Caco-2 (cell line): ENCODE results near the gene LGALS7B. TPM values are rescaled to one million over a fixed set of nuclear protein-coding genes. Genes with fewer than 3 reads are reported as not detected.
"Not testable (repeated sequence)": the region's sequence is repeated elsewhere in the genome, so short reads cannot be mapped to it uniquely, and the experiment has no call there.

Experiments used
- BruUV-seq: library from RNA; stranded (reverse); fragments of 400-500 nt; replicated peaks from 2 replicates; lab custom pipeline; 2021; lab: Mats Ljungman, UMichigan
- CTCF ChIA-PET: fragments of 300-600 bp; sonication (Branson Sonifier 250); formaldehyde crosslinking; loops from one replicate; lab custom pipeline; 2022; ENCODE audit warnings: antibody characterized with exemption; lab: Charles Lee
- POLR2A ChIA-PET: fragments of 300-600 bp; sonication (Branson Sonifier 250); formaldehyde crosslinking; loops from one replicate; lab custom pipeline; 2022; ENCODE audit warnings: antibody characterized with exemption; lab: Charles Lee
- DNase-seq, 2 experiments: peaks; one replicate each; pipeline versions ENCODE4 v3.0.0 to v3.0.0-alpha.2; 2020 to 2022
- H3K27me3 ChIP-seq: replicated peaks from 2 replicates; pipeline ENCODE4 v1.6.0; 2011; ENCODE audit warnings: low read length; ENCODE audit not compliant: control insufficient read depth, insufficient read depth
- H3K36me3 ChIP-seq: 2 replicates; pipeline ENCODE4 v1.5.1; 2011; ENCODE audit warnings: low read length; ENCODE audit not compliant: control insufficient read depth, insufficient read depth
- H3K4me1 ChIP-seq: fragments of 250-450 bp; sonication (Bioruptor Pico); 2 replicates; pipeline ENCODE4 v1.5.1; 2020; ENCODE audit warnings: mild to moderate bottlenecking
- H3K4me3 ChIP-seq: 2 replicates; pipeline ENCODE4 v1.5.1; 2011; ENCODE audit warnings: low read depth, mild to moderate bottlenecking, control low read depth, low read length
- H3K9me3 ChIP-seq: fragments of 250-450 bp; sonication (Bioruptor Pico); 2 replicates; pipeline ENCODE4 v1.5.1; 2020; ENCODE audit warnings: mild to moderate bottlenecking, moderate library complexity
- H3K27ac Mint-ChIP-seq: one replicate; pipeline ENCODE4 v1.8.0; 2022; ENCODE audit warnings: mixed read lengths; ENCODE audit not compliant: unreplicated experiment
- H3K27me3 Mint-ChIP-seq: one replicate; pipeline ENCODE4 v1.8.0; 2022; ENCODE audit warnings: mixed read lengths; ENCODE audit not compliant: insufficient read depth, unreplicated experiment
- H3K36me3 Mint-ChIP-seq: one replicate; pipeline ENCODE4 v1.8.0; 2022; ENCODE audit warnings: mild to moderate bottlenecking, mixed read lengths; ENCODE audit not compliant: insufficient read depth, unreplicated experiment
- H3K4me1 Mint-ChIP-seq: one replicate; pipeline ENCODE4 v1.8.0; 2022; ENCODE audit warnings: low read depth, mixed read lengths; ENCODE audit not compliant: unreplicated experiment
- H3K4me3 Mint-ChIP-seq: one replicate; pipeline ENCODE4 v1.8.0; 2022; ENCODE audit warnings: mild to moderate bottlenecking, moderate library complexity, mixed read lengths; ENCODE audit not compliant: unreplicated experiment
- H3K9me3 Mint-ChIP-seq: one replicate; pipeline ENCODE4 v1.8.0; 2022; ENCODE audit warnings: mixed read lengths; ENCODE audit not compliant: unreplicated experiment
- CTCF ChIP-seq, 2 experiments: fragments of 200-600 bp in 1 of 2; IDR thresholded peaks; 1 replicate in 1 of 2; 2 replicates in 1 of 2; pipeline versions ENCODE4 v1.5.1 to v1.8.0; 2011 to 2022; ENCODE audit warnings: antibody characterized with exemption in 1 of 2, control low read depth in 1 of 2, inconsistent platforms in 1 of 2, low read depth in 1 of 2, low read length in 1 of 2, mild to moderate bottlenecking in 1 of 2, moderate library complexity in 1 of 2; ENCODE audit not compliant: insufficient read depth in 1 of 2, severe bottlenecking in 1 of 2, unreplicated experiment in 1 of 2
- intact Hi-C: fragments of 100-400 bp; cut with micrococcal nuclease; formaldehyde crosslinking; loops from one replicate; pipeline ENCODE4 v1.10.0; 2022; ENCODE audit not compliant: unreplicated experiment
- total RNA-seq: library from RNA; stranded (reverse); gene quantifications from 2 replicates; pipeline ENCODE4 v1.2.3, GENCODE V29; 2022

Gene LGALS7B
- total RNA-seq, 1 experiment from 2014 or later = not detected

GRCh38 chr19:38778733-38779132, 10.3 kb upstream of the LGALS7B start:
- no peaks in the 10 kb centered on the region for H3K27me3 ChIP-seq
- no peak overlapping the region for H3K4me3 Mint-ChIP-seq
- TF ChIP-seq CTCF (IDR thresholded peaks at IDR 0.05; ENCODE audit: insufficient read depth in 1 of 2, low read depth in 1 of 2, low read length in 1 of 2, severe bottlenecking in 1 of 2, unreplicated experiment in 1 of 2) = no peak
- H3K4me3 ChIP-seq = no peak overlapping the region
- H3K36me3 ChIP-seq = no peaks in the 10 kb centered on the region
- no peaks in the 10 kb centered on the region for H3K36me3 Mint-ChIP-seq
- H3K9me3 Mint-ChIP-seq = no peaks in the 10 kb centered on the region
- POLR2A ChIA-PET = no interaction called here
- H3K27me3 Mint-ChIP-seq = no peaks in the 10 kb centered on the region
- H3K27ac Mint-ChIP-seq = no peak overlapping the region
- H3K4me1 Mint-ChIP-seq = no peaks in the 10 kb centered on the region
- BruUV-seq = no TSS peak
- DNase-seq = no peak
- intact Hi-C loops = no loop called here
- CTCF ChIA-PET = no interaction called here
- H3K4me1 ChIP-seq = peaks cover under 1% of the 10 kb centered on the region
- H3K9me3 ChIP-seq = no peaks in the 10 kb centered on the region

- Mint-ChIP-seq H3K9me3 (no peaks in the 10 kb centered on the region), H3K4me1 (no peaks in the 10 kb centered on the region), H3K4me3 (no peak overlapping the region), H3K27ac (no peak overlapping the region), H3K36me3 (no peaks in the 10 kb centered on the region), H3K27me3 (no peaks in the 10 kb centered on the region)
- TF ChIP-seq CTCF (IDR thresholded peaks at IDR 0.05; ENCODE audit: insufficient read depth in 1 of 2, low read depth in 1 of 2, low read length in 1 of 2, severe bottlenecking in 1 of 2, unreplicated experiment in 1 of 2) = no peak
- no peak for DNase-seq
- BruUV-seq = no TSS peak
- H3K4me3 ChIP-seq = no peak overlapping the region
- intact Hi-C loops = no loop called here
- no peaks in the 10 kb centered on the region for H3K27me3 ChIP-seq
- peaks cover 14% of the 10 kb centered on the region for H3K4me1 ChIP-seq
- ChIA-PET POLR2A (no interaction called here), CTCF (no interaction called here)
- no peaks in the 10 kb centered on the region for H3K9me3 ChIP-seq
- H3K36me3 ChIP-seq = no peaks in the 10 kb centered on the region
Measured at GRCh38 chr19:38780443-38780842, 8.6 kb upstream of the LGALS7B start.

GRCh38 chr19:38781058-38781457, 7.9 kb upstream of the LGALS7B start:
- CTCF ChIA-PET = no interaction called here

GRCh38 chr19:38782212-38782611, 6.8 kb upstream of the LGALS7B start:
- H3K27me3 Mint-ChIP-seq, BruUV-seq, H3K9me3 Mint-ChIP-seq, DNase-seq, H3K27me3 ChIP-seq, H3K4me1 Mint-ChIP-seq, POLR2A ChIA-PET, H3K27ac Mint-ChIP-seq, H3K9me3 ChIP-seq, intact Hi-C loops, H3K4me3 ChIP-seq, CTCF ChIA-PET, H3K4me3 Mint-ChIP-seq, H3K36me3 ChIP-seq, H3K36me3 Mint-ChIP-seq: not testable (repeated sequence)
- H3K4me1 ChIP-seq = peaks cover 14% of the 10 kb centered on the region

More at GRCh38 chr19:38781058-38781457, 7.9 kb upstream of the LGALS7B start:
- H3K27me3 Mint-ChIP-seq = no peaks in the 10 kb centered on the region
- no TSS peak for BruUV-seq
- H3K36me3 Mint-ChIP-seq = no peaks in the 10 kb centered on the region
- no peaks in the 10 kb centered on the region for H3K9me3 ChIP-seq
- TF ChIP-seq CTCF (IDR thresholded peaks at IDR 0.05; ENCODE audit: insufficient read depth in 1 of 2, low read depth in 1 of 2, low read length in 1 of 2, severe bottlenecking in 1 of 2, unreplicated experiment in 1 of 2) = no peak
- no peak overlapping the region for H3K4me3 ChIP-seq
- intact Hi-C loops = no loop called here
- H3K4me1 Mint-ChIP-seq = no peaks in the 10 kb centered on the region
- DNase-seq = no peak
- H3K4me1 ChIP-seq = peaks cover 14% of the 10 kb centered on the region
- POLR2A ChIA-PET = no interaction called here
- no peak overlapping the region for H3K27ac Mint-ChIP-seq
- H3K27me3 ChIP-seq = no peaks in the 10 kb centered on the region
- H3K9me3 Mint-ChIP-seq = no peaks in the 10 kb centered on the region
- H3K36me3 ChIP-seq = no peaks in the 10 kb centered on the region
- H3K4me3 Mint-ChIP-seq = no peak overlapping the region
